ENCODE measurements around the gene HSD17B14. TPM values are rescaled to one million over a fixed set of nuclear protein-coding genes. Genes with fewer than 3 reads are reported as not detected.

HSD17B14 gene
- total and polyA plus RNA-seq, 2 of the 13 experiments (the other 11 are each of a cell fraction or from before 2014, with no cell fraction given), result 0.58 to 1.2 TPM

DNA sequence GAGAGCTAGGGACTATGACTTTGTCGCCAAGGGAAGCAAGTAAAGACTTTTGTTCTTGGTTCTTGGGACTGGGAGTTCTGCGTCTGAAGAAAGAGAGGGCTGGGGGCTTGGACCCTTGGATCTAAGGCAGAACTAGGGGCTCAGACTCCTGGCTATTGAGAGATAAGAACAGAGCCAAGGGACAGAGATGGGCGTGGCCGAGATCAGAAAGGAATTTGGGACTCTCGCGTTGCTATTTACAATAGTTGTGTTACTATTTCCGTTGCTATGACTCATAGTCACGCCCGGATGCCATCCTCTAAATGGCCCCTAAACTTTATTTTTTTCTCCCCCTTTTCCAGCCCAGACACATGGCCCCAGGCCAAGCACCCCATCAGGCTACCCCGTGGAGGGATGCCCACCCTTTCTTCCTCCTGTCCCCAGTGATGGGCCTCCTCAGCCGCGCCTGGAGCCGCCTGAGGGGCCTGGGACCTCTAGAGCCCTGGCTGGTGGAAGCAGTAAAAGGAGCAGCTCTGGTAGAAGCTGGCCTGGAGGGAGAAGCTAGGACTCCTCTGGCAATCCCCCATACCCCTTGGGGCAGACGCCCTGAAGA, 36.7 kb upstream of the HSD17B14 start (continued):
- TF ChIP-seq SP1 (IDR thresholded peaks at IDR 0.05), result no peak
- TF ChIP-seq SP1 (CRISPR knock-in tag; IDR thresholded peaks at IDR 0.05), result peak; percentile 38; the same call in 1 of the 2 replicates
- TF ChIP-seq IRX3 (CRISPR knock-in tag; IDR thresholded peaks at IDR 0.05; ENCODE audit: borderline replicate concordance, low read depth), result no peak
- no peak for TF ChIP-seq ZNF772 (CRISPR knock-in tag; IDR thresholded peaks at IDR 0.05)
- TF ChIP-seq KAT7 (CRISPR knock-in tag; IDR thresholded peaks at IDR 0.05; ENCODE audit: borderline replicate concordance), result no peak
- no peak for TF ChIP-seq RFX5 (IDR thresholded peaks at IDR 0.05; ENCODE audit: low read depth, low read length)
- TF ChIP-seq ZNF3 (CRISPR knock-in tag; IDR thresholded peaks at IDR 0.05), result no peak
- no peak for TF ChIP-seq RBM22 (optimal IDR thresholded peaks at IDR 0.05; ENCODE audit: low read length)
- no peak for TF ChIP-seq MBD4 (IDR thresholded peaks at IDR 0.05; ENCODE audit: borderline replicate concordance, low read length)
- TF ChIP-seq MTA1 (CRISPR knock-in tag; IDR thresholded peaks at IDR 0.05; ENCODE audit: borderline replicate concordance), result no peak
- 0 out of 2 replicates have a peak, but pooled peaks have one; percentile 62 for TF ChIP-seq ARID4A (CRISPR knock-in tag; IDR thresholded peaks at IDR 0.05; ENCODE audit: borderline replicate concordance)
- no peak for TF ChIP-seq ZNF329 (CRISPR knock-in tag; IDR thresholded peaks at IDR 0.05; ENCODE audit: low read depth)
- no peak for TF ChIP-seq ATRX (CRISPR knock-in tag; IDR thresholded peaks at IDR 0.05; ENCODE audit: borderline replicate concordance)
- no peak for TF ChIP-seq KDM3A (CRISPR knock-in tag; IDR thresholded peaks at IDR 0.05; ENCODE audit: low read depth)
- TF ChIP-seq TP53 (CRISPR knock-in tag; conservative IDR thresholded peaks at IDR 0.05), result no peak
- no peak for TF ChIP-seq PRMT3 (CRISPR knock-in tag; IDR thresholded peaks at IDR 0.05; ENCODE audit: borderline replicate concordance, low read depth)
- TF ChIP-seq ZFAT (CRISPR knock-in tag; conservative IDR thresholded peaks at IDR 0.05), result no peak
- TF ChIP-seq ZFYVE20 (CRISPR knock-in tag; IDR thresholded peaks at IDR 0.05; ENCODE audit: borderline replicate concordance, low read depth), result no peak
- TF ChIP-seq HMGXB3 (CRISPR knock-in tag; IDR thresholded peaks at IDR 0.05; ENCODE audit: borderline replicate concordance), result no peak
- TF ChIP-seq NFIB (CRISPR knock-in tag; IDR thresholded peaks at IDR 0.05; ENCODE audit: borderline replicate concordance), result no peak
- TF ChIP-seq KMT2A (CRISPR knock-in tag; IDR thresholded peaks at IDR 0.05), result no peak
- no peak for TF ChIP-seq MED13 (CRISPR knock-in tag; IDR thresholded peaks at IDR 0.05)
- no peak for TF ChIP-seq U2AF1 (optimal IDR thresholded peaks at IDR 0.05; ENCODE audit: low read depth, low read length)

All from HepG2 (cell line).